ENCODE results near the gene TEX19. TPM values are rescaled to one million over a fixed set of nuclear protein-coding genes. Genes with fewer than 3 reads are reported as not detected.
A peak's percentile ranks its signal among the peaks of the same experiment; 100 is the strongest.

TEX19 gene
- total RNA-seq, 1 donor = not detected

DNA sequence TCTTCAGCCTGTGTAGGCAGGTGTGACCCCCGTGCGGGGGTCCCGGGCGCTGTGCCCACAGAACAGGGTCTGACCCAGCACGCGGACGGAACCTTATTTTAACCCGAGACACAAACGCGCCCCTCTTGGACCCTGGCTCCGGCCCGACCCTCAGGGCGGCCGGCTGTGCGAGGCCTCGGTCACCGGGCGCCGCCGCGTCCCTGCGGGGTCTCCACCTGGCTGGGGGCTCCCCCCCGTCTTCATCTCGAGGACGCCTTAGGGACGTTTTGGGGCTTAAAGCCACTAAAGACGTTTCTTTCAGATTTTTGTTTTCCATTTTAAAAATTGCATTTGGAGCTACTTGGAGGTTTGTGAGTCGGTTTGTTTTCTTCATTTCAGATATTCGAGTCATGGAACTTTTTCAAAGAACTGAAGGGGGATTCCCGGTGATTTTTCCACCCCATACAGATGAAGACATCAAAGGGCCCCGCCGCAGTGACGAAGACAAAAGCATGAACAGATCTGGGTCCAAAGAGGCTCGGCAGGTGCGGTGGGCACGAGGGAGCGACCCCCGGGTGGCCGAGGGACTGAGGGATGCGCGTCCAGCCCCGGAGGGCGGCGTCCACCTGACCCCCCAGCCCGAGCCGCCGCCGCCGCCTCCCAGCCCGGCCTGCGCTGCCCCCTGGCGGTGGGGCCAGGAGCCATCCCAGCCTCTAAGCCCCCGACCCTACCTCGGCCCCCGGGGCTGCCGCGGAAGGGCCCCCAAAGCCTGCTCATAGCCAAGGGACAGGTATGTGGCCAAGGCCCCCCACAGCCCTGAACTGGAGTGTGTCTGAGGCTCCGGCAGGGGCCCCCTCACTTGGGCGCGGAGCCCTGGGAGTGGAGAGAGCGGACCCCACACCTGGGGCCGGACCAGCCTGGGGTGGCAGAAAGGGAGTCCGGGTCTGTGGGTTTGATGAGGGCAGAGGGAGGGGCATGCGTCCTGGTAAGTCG lies 37.8 kb upstream of the TEX19 start:
- DNase-seq (ENCODE audit: low read depth in 2 of 3, low spot score in 2 of 3) = peak in 1 of 3 donors; percentile 46

DNA sequence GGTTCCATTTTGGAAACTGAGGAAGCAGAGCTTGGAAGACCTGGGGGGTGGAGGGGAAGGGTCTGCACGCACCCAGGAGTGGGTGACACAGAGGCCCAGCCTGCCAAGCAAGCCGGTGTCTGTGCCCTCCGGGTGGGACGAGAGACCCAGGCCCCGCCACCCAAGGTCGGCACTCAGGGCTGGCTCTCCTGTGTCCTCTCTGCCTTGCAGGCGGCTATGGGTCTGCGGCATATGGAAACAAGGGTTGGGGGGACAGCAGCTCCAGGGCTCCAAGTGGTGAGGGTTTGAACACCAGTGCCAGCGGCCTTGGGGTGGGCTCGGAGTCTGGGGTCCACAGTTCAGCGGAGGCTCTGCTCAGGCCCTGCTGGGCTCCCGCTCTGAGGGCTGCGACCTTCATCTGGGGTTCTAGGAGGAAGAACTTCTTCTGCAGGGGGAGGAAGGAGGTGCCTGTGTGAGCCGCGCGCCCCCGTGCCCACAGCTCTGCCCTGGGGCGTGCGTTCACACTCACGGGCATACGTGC lies 37.0 kb upstream of the TEX19 start:
- no peak for DNase-seq (ENCODE audit: low read depth in 2 of 3, low spot score in 2 of 3)

DNA sequence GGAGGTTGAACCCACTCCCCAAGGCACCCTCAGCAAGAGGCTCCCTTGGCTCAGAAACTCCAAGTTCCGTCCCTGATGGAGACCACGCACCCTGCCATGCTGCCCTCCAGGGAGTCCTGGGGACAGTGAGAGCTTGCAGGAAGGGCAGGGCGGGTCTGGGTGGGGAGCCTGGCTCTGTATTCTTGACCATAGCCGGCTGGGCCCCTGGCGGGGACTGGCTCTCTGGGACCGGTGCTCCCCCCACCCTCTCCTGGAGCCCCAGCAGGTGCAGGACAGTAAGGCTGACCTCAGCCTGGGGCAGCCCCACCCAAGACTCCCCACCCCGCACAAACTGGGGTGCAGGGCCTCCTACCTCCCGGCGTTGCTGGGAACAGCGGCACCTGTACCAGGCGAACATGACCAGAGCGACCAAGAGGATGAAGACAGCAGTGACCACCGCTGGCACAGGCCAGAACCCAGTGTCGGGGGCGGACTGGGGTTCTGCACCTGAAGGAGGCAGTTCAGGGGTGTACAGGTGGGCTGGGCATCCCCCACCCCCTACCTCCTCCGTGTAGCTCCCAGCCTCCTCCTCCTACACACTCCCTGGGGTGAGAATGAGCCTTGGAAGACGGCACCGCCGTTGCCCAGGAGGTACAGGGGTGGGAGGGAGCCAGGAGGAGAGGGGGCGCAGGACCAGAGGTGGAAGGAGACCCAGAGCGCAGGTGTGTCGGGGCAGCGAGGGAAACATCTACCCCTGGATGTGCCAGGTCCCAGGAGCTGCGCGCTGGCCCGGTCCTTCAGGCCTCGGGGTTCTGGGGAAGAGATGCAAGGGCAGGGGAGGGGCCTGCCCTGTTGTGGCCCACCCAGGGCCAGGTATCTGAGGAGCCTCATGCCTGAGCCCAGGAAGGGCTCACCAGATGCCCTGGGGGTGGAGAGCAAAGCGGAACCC lies 36.3 kb upstream of the TEX19 start:
- DNase-seq (ENCODE audit: low read depth in 2 of 3, low spot score in 2 of 3) = no peak

DNA sequence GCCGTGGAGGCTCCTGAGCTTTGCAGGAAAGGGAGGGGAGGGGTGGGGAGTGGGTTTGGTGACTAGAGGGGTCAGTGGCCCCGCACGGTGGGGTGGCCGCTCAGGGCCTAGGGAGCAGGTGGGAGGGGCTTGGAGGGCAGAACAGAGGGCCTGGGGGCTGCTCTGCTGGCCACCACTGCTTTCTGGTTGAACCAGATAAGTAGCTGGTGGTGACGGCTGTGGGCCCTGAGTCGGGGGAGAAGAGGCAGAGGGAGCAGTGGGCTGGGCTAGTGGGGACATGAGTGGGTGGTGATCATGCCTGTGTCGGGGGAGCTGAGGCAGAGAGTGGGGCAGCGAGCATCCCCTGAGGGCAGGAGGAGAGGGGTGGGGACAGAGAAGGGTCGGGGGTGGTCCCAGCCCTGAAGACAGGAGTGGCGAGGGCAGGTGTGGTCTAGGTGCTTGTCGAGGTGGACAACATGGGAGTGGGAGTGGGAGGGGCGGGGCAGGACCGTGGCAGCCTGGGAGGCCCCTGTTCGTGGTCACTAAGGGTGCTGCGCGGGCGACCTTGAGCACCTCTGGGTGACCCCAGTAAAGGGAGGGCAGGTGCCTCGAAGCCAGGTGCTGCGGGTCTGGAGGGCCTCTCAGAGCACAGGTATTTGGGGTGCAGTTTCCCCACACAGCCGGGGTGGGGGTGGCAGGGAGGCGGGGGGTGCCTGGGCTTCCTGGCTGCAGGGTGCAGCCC lies 35.4 kb upstream of the TEX19 start:
- DNase-seq (ENCODE audit: low read depth in 2 of 3, low spot score in 2 of 3) = no peak

DNA sequence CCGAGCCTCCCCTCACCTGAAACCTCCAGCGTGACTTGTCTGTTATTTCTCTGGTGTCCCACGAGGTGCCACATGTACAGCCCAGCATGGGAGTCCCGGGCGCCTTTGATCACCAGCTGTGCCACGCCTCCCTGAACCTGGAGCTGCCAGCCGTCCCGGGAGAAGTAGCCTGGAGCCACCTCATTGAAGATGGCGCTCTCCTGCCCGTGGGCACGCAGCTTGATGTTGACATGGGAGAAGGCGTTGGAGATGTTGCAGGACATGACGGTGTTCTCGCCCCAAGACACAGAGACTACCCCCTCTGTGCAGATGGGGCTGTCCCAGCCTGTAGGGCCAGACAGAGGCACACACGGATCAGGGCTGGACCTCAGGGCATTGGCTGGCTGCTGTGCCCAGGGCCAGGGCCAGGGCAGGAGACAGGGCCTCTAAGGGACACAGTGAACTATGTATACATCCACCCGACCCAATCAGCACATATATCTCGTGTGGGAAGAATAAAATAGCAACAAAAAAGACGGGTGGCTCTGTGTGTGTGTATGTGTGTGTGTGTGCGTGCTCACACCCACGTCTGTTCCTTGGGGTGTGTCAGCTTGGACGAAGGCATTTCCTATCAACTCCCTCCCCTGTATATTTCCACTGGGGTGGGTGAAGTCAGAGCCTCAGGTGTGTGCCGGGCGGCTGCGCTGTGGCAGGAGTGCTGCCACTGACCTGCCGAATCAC lies 34.3 kb upstream of the TEX19 start:
- DNase-seq (ENCODE audit: low read depth in 2 of 3, low spot score in 2 of 3) = no peak

DNA sequence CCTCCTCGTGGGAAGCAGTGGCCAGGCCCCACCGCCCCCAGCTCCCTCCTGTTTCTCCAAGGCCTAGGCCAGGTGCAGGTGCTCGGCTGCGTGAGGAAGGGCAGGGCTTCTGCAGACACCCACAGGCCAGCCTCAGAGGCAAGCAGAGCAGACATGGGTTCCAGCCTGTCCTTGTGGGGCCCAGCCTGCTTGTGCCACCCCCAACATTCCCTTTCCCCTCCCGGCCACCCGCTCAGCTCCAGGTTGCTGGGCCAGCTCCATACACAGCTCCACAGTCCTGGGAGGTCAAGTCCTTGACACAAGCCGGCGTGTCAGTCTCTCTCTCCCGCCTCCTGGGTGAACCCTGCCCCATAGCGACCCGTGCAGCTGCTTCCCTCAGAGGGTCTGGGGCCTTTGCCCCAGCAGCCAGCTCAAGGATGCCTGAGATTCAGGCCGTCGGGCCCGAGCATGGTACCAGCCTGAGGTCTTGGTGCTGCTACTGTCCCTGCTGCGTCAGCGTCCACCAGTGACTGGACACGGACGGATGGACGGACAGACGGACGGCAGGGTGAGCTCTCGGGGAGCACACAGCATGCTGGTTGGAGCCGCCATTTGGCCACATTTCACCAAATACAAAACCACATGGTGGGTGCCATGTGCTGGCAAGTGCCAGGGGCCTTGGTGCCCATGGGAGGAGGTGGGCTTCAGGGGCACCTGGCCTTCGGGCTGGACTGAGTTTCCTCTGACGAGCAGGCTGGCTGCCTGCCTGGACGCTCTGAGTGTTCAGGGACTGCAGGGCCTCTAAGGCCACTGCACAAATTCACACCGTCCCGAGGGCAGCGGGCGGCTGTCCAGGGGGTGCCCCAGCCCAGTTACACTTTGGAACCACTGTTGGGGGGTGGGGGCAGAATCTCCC lies 33.5 kb upstream of the TEX19 start:
- no peak for DNase-seq (ENCODE audit: low read depth in 2 of 3, low spot score in 2 of 3)

DNA sequence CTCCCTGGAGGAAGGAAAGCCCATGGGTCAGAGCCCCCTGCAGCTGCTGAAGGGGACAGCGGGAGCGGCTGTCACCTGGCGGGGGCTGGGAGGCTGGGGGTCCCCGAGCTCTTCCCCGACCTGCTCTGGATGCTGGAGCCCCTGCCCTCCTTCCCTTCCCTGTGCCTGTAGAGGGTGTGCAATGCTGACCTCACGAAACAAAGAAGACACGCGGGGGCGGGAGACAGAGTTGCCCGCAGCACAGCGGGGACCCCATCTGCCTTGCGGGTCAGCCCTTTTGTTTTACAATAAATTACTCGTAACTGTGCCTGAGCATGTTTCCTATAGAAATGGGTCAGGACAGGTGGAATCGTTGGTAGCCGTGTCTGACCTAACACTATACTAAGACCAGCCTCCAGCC lies 31.8 kb upstream of the TEX19 start:
- no peak for DNase-seq (ENCODE audit: low read depth in 2 of 3, low spot score in 2 of 3)

DNA sequence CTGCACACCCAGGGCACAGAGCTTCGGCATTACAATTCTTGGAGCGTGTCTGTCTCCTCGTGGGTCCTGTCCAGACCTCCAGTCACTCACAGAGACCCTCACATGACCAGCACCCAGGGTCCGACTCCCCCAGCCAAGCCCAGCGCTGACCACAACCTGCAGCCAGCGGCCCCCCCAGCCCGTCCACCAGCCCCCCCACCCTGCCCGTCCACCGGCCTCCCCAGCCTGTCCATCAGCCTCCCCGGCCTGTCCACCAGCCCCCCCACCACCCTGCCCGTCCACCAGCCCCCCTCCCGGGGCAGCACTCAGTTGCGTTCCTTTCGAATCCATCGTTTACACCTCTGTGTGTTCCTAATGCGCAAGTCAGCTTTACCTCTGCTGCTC lies 31.3 kb upstream of the TEX19 start:
- DNase-seq (ENCODE audit: low read depth in 2 of 3, low spot score in 2 of 3) = no peak

DNA sequence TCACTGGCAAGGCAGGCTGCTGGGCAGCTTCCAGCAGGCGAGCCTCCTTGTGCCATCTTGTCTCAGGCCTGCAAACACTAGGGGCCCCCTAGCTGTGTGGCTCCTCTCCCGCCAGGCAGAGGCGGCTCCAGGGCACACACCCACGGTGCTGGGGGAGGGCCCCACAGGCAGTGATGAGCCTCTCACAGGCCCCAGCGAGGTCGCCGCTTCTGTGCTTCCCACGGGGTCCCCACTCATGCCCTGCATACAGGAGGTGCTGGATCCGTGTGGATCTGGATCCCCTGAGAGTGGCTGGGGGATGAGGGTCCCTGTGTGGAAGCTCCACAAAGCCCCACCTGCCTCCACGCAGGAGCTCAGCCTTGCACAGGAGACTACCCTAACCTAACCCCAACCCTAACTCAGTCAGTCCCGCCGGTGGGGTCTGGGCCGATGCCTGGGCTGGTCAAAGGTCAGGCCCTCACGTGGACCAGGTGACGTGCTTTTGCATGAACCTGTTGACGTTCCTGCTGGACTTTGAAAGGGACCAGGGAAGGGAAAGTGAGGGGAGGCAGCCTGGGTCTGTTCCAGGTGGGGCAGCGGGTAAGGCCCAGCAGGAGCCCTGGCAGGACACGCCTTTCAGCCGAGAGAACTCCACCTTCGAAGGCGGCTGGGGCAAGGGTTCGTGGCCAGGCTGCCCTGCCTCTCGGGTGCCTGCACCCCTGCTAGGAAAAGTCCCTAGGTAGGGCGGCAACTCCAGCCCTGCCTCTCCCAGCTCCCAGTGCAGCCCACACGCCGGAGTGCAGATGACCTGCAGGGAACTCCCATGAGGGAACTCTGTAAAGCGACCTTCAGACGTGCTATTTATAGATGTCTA lies 30.7 kb upstream of the TEX19 start:
- no peak for DNase-seq (ENCODE audit: low read depth in 2 of 3, low spot score in 2 of 3)

DNA sequence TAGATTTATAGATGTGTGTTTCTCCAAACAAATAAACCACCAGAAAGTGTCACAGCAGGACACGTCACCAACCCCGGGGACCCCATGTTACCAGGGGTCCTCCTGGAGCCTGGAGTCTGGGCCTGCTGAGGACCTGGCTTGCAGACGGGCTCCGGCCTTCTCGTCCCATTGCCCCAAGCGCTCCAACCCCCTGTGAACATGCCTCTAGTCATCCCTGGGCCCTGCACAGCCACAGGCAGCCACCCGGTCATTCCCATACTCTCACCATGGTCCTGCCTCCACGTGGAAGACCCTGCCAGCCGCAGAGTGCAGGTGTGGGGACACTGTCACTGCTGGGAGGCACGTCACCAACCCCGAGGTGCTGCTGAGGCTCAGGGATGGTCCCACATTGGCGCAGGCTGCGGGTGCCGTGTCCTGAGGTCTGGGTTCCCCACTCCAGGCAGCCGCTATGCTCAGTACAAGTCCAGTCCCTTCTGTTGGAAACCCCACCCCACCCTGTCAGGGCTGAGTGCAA lies 30.0 kb upstream of the TEX19 start:
- no peak for DNase-seq (ENCODE audit: low read depth in 2 of 3, low spot score in 2 of 3)

DNA sequence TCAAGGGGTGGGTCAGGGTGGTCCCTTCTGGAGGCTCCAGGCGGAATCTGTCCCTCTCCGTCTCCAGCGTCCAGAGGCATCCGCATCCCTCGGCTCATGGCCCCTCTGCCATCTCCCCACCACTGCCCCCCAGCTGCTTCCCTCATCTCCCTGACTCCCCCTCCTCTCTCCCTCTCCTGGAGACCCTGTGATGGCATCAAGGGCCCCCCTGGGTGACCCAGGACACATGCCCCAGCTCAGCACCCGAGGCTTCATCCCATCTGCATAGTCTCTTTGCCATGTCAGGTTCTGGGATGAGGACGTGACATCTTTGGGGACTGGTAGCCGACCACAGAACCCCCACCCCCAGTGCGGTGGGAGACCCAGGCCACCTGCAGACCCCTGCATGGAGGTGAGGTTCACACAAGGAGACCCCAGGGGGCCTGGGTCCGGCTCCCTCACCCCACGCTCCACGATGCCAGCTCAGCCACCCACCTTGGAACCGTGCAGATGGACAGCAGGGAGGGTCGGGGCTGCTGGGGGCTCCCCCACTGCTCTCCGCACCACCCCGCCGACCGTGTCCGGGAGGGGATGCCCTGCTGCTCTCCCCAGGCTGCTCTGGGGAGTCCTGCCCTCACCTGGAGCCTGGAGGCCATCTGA lies 29.2 kb upstream of the TEX19 start:
- DNase-seq (ENCODE audit: low read depth in 2 of 3, low spot score in 2 of 3) = no peak

DNA sequence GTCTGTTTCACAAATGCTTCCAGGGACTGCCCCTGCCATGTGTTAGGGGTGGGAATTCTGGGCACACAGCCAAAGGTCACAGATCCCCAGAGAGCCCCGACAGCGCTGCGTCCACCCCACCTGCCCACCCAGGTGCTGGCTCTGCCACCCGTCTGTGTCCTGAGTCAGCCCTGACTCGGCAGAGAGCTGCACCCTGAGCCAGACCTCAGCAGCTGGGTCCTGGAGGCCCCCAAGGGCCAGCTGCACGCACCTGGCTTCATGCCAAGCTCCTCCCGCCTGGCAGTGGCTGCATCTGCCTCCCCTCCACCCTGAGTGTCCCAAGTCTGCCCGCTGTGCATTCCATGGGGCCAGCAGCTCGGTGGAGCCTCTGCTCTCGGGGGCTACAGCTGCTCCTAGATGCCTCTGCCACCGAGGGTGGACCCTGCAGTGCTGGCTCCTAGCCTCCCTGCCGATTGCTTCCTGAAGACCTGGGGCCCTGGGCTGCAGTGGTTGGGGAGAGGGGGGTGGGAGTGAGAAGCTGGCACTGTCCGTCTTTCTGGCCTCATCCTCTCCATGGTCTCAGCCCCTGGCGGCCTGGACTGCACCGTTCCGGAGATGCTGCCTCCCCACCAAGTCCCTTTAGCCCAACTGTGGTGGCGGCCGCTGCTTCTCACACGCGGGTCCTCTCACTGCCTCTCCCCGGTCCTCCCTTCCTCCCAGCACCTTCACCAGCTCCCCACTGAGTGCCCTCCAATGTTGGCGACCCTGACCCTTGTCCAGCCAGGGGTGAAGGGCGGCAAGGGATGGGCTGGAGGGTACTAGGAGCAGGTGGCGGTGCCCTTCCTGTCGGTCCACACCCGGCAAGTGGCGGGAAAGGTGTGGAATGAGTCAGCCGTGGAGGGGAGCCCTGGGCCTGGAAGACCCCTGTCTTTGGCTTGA lies 28.5 kb upstream of the TEX19 start:
- peak in 2 of 3 donors; percentile 45 to 55 for DNase-seq (ENCODE audit: low read depth in 2 of 3, low spot score in 2 of 3)

DNA sequence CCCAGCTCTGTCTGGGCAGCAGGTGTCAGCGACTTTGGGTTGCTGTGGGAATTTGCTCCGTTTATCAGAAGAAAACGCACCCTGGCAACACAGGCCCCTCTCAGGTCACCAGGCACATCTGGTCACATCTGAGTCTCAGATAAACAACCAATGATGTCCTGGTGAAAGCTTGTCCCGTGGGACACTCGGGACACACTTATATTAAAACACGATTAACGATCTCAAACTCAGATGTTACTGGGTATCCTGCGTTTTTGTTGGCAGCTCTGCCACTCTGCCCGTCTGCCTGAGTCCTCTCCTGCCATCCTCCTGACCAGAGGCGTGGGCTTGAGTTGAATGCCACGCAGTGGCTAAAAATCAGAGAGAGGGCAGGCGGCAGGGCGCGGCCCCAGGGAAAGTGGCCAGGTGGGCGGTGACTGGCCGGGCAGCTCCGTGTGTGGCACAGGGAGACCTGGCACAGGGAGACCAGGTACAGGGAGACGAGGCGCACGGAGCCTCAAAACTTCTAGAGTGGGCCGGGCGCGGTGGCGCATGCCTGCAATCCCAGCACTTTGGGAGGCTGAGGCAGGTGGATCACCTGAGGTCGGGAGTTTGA lies 27.6 kb upstream of the TEX19 start:
- DNase-seq (ENCODE audit: low read depth in 2 of 3, low spot score in 2 of 3) = no peak

DNA sequence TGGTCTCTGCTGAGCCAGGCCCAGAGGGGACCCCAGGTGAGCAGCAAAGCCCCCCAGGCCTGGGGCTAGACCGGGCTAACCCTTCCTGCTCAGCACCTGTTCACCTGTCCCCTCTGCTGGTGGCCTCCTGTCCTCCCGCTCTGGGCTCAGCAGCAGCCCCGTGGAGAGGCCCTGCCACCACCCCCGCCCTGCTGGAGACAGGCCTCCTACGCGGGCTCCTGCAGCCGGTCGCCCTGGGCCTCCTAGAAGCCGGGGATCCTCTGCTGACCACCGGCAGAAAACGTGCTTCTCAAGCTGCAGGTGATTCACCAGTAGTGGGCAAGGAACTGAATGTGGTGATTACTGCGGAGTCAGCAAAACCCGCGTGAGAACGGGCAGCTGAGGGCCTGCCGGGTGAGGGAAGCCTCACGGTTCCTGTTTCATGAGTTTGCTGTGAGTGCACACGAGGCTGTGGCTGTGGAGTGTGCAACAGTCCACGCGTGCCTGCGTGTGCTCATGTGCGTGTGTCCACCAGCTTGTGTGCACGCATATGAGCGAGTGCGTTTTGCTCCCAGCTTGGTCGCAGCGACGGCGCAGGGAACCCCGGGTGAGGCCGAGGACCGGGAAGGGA lies 26.3 kb upstream of the TEX19 start:
- DNase-seq (ENCODE audit: low read depth in 2 of 3, low spot score in 2 of 3) = peak in 2 of 3 donors; percentile 60 to 73
